HepG2 (cell line): ENCODE results near the gene SMPD1. TPM values are rescaled to one million over a fixed set of nuclear protein-coding genes. Genes with fewer than 3 reads are reported as not detected.
A peak's percentile ranks its signal among the peaks of the same experiment; 100 is the strongest.

Experiments used
- DMTF1 ChIP-seq: sonication (generic); formaldehyde crosslinking; IDR thresholded peaks from 2 replicates; pipeline ENCODE4 v1.4.0; 2020; ENCODE audit warnings: mild to moderate bottlenecking, missing genetic modification reagents
- FOSL2 ChIP-seq: sonication (generic); formaldehyde crosslinking; IDR thresholded peaks from 2 replicates; pipeline ENCODE4 v1.4.0; 2020; ENCODE audit warnings: missing genetic modification reagents
- HOXA3 ChIP-seq: sonication (generic); formaldehyde crosslinking; IDR thresholded peaks from 2 replicates; pipeline ENCODE4 v1.5.0; 2020; ENCODE audit warnings: missing genetic modification reagents
- KLF16 ChIP-seq, 2 experiments: sonication (generic) in 1 of 2; formaldehyde crosslinking in 1 of 2; IDR thresholded peaks; 2 replicates each; pipeline versions ENCODE4 v1.6.1 to v1.8.0; 2016 to 2023; ENCODE audit warnings: missing genetic modification reagents in 2 of 2, missing compliant biosample characterization in 1 of 2
- PHF21A ChIP-seq: sonication (generic); formaldehyde crosslinking; IDR thresholded peaks from 2 replicates; pipeline ENCODE4 v1.5.0; 2020; ENCODE audit warnings: mild to moderate bottlenecking, missing genetic modification reagents
- PTBP1 ChIP-seq: fragments of 200-400 bp; formaldehyde crosslinking; IDR thresholded peaks from 2 replicates; pipeline ENCODE4 v1.6.1; 2018; ENCODE audit warnings: low read length, low read depth; ENCODE audit not compliant: poor library complexity, severe bottlenecking
- RXRA ChIP-seq: sonication (generic); formaldehyde crosslinking; IDR thresholded peaks from 2 replicates; pipeline ENCODE4 v1.5.1; 2020; ENCODE audit warnings: missing genetic modification reagents
- THAP9 ChIP-seq: sonication (generic); formaldehyde crosslinking; IDR thresholded peaks from 2 replicates; pipeline ENCODE4; 2020; ENCODE audit warnings: missing genetic modification reagents, mild to moderate bottlenecking, borderline replicate concordance
- TIGD3 ChIP-seq: sonication (generic); formaldehyde crosslinking; IDR thresholded peaks from 2 replicates; pipeline ENCODE4 v1.5.1; 2020; ENCODE audit warnings: mild to moderate bottlenecking, missing genetic modification reagents, borderline replicate concordance
- ZBTB33 ChIP-seq: sonication (generic); formaldehyde crosslinking; IDR thresholded peaks from 2 replicates; pipeline ENCODE4 v1.4.0; 2020; ENCODE audit warnings: missing genetic modification reagents
- ZBTB4 ChIP-seq: sonication (generic); formaldehyde crosslinking; IDR thresholded peaks from 2 replicates; pipeline ENCODE4 v1.4.0; 2020; ENCODE audit warnings: missing genetic modification reagents, mild to moderate bottlenecking, borderline replicate concordance
- ZNF629 ChIP-seq: sonication (generic); formaldehyde crosslinking; conservative IDR thresholded peaks from 2 replicates; pipeline ENCODE4 v1.5.0; 2020; ENCODE audit warnings: missing genetic modification reagents
- ZSCAN22 ChIP-seq: sonication (generic); formaldehyde crosslinking; IDR thresholded peaks from 2 replicates; pipeline ENCODE4 v1.4.0; 2020; ENCODE audit warnings: mild to moderate bottlenecking, missing genetic modification reagents
- polyA plus RNA-seq, 8 experiments: library from polyadenylated mRNA; depleted of rRNA in 3 of 8; stranded (reverse) in 7 of 8; unstranded in 1 of 8; fragments of >200 nt; fragmentation: Illumina TruSeq in 4 of 8; extraction: Trizol in 4 of 8; gene quantifications; 2 replicates each; pipeline versions ENCODE4 v1.2.1 to v1.2.3, GENCODE V29; 2011 to 2016; ENCODE audit warnings: low read depth in 4 of 8, missing spikeins in 1 of 8, mixed read lengths in 1 of 8; ENCODE audit not compliant: insufficient read depth in 1 of 8
- total RNA-seq, 5 experiments: library from RNA; depleted of rRNA; stranded (reverse); fragments of >200 nt; fragmentation: Illumina TruSeq; extraction: Trizol; gene quantifications; 2 replicates each; pipeline ENCODE4 v1.2.3, GENCODE V29; 2016; ENCODE audit warnings: low read depth in 1 of 5

The SMPD1 gene
- total and polyA plus RNA-seq, 2 of the 13 experiments (the other 11 are each of a cell fraction or from before 2014, with no cell fraction given): 6.3 to 8.4 TPM

GRCh38 chr11:6402061-6402470 lies 11.8 kb downstream of the SMPD1 start (continued):
- peak; percentile 47; the same call in 1 of the 2 replicates for TF ChIP-seq HOXA3 (CRISPR knock-in tag)
- TF ChIP-seq TIGD3 (CRISPR knock-in tag): no peak
- no peak for TF ChIP-seq ZBTB33
- 0 out of 2 replicates have a peak, but pooled peaks have one; percentile 22 for TF ChIP-seq RXRA (CRISPR knock-in tag)
- TF ChIP-seq ZBTB4: no peak
- no peak for TF ChIP-seq PTBP1
- no peak for TF ChIP-seq THAP9 (CRISPR knock-in tag)
- no peak for TF ChIP-seq KLF16 (CRISPR knock-in tag; IDR thresholded peaks at IDR 0.05)
- no peak for TF ChIP-seq ZNF629
- no peak for TF ChIP-seq FOSL2 (CRISPR knock-in tag)
- TF ChIP-seq DMTF1: no peak
- TF ChIP-seq ZSCAN22 (CRISPR knock-in tag): no peak
- TF ChIP-seq PHF21A (CRISPR knock-in tag): peak; percentile 65
